HCT116 (cell line): Measurements from ENCODE around the gene NOC2L. TPM values are rescaled to one million over a fixed set of nuclear protein-coding genes. Genes with fewer than 3 reads are reported as not detected.

Experiments
- ATAC-seq: fragments of 200-7000 bp; cut with Tn5 transposase; 2 replicates; pipeline ENCODE4 v1.9.1; 2020; ENCODE audit warnings: mild to moderate bottlenecking, moderate library complexity
- BruUV-seq: library from RNA; stranded (reverse); fragments of 400-500 nt; replicated peaks from 2 replicates; lab custom pipeline; 2021; lab: Mats Ljungman, UMichigan
- CTCF ChIA-PET: fragments of 300-600 bp; sonication (Branson Sonifier 250); formaldehyde crosslinking; loops from one replicate; lab custom pipeline; 2021; ENCODE audit warnings: antibody characterized with exemption; lab: Charles Lee
- POLR2A ChIA-PET: fragments of 300-600, 350-600 bp; sonication (Branson Sonifier 250); formaldehyde crosslinking; loops from one replicate; lab custom pipeline; 2021; ENCODE audit warnings: antibody characterized with exemption; lab: Charles Lee
- RAD21 ChIA-PET, 2 experiments: fragments of 300-600 bp; sonication (Branson Sonifier 250); formaldehyde crosslinking; loops; one replicate each; lab custom pipeline; 2023; ENCODE audit warnings: low total read pairs in 2 of 2; ENCODE audit not compliant: uncharacterized antibody in 2 of 2, unreplicated experiment in 2 of 2, low non-redundant PET in 1 of 2; lab: Charles Lee
- DNase-seq: peaks from one replicate; pipeline ENCODE4 v3.0.0-alpha.2; 2010; ENCODE audit warnings: low read depth, low spot score
- H2AFZ ChIP-seq: fragments of 200-600 bp; shearing (Covaris generic), sonication (generic); 2 replicates; pipeline ENCODE4 v1.6.1; 2017; ENCODE audit warnings: low read depth, mixed run types, mixed read lengths, antibody characterized with exemption, low read length; ENCODE audit not compliant: poor library complexity, severe bottlenecking
- H3K27ac ChIP-seq: 2 replicates; pipeline ENCODE4 v1.5.1; 2012; ENCODE audit warnings: low read depth, low read length
- H3K27me3 ChIP-seq: fragments of 200-600 bp; sonication (generic); 2 replicates; pipeline ENCODE4 v1.6.1; 2016; ENCODE audit warnings: mixed run types, low read length, mixed read lengths; ENCODE audit not compliant: insufficient read depth
- H3K36me3 ChIP-seq, 2 experiments: fragments of 200-500 bp in 1 of 2; fragments of 200-600 bp in 1 of 2; sonication (Bioruptor generic) in 1 of 2; sonication (generic) in 1 of 2; 2 replicates each; pipeline versions ENCODE4 v1.5.1 to v1.6.1; 2014 to 2016; ENCODE audit warnings: low read length in 2 of 2, inconsistent platforms in 1 of 2, mixed read lengths in 1 of 2, mixed run types in 1 of 2; ENCODE audit not compliant: insufficient read depth in 2 of 2, control insufficient read depth in 1 of 2
- H3K4me1 ChIP-seq, 2 experiments: fragments of 200-600 bp in 1 of 2; sonication (generic) in 1 of 2; 2 replicates each; pipeline versions ENCODE4 v1.5.1 to v1.6.1; 2012 to 2017; ENCODE audit warnings: low read length in 2 of 2, inconsistent platforms in 1 of 2, mild to moderate bottlenecking in 1 of 2, mixed read lengths in 1 of 2, mixed run types in 1 of 2, moderate library complexity in 1 of 2; ENCODE audit not compliant: insufficient read depth in 2 of 2, control insufficient read depth in 1 of 2
- H3K4me2 ChIP-seq: fragments of 200-600 bp; sonication (generic); 2 replicates; pipeline ENCODE4 v1.6.1; 2017; ENCODE audit warnings: mixed run types, low read length, mixed read lengths
- H3K4me3 ChIP-seq, 2 experiments: fragments of 200-600 bp in 1 of 2; sonication (generic) in 1 of 2; replicated peaks in 1 of 2; 2 replicates each; pipeline ENCODE4 v1.5.1; 2011 to 2016; ENCODE audit warnings: low read length in 2 of 2, control low read depth in 1 of 2, low read depth in 1 of 2, mild to moderate bottlenecking in 1 of 2, mixed read lengths in 1 of 2, mixed run types in 1 of 2
- H3K79me2 ChIP-seq: fragments of 200-600 bp; sonication (generic); 2 replicates; pipeline ENCODE4 v1.6.1; 2017; ENCODE audit warnings: mild to moderate bottlenecking, mixed run types, low read length, moderate library complexity, mixed read lengths; ENCODE audit not compliant: insufficient read depth
- H3K9ac ChIP-seq: fragments of 200-600 bp; sonication (generic); 2 replicates; pipeline ENCODE4 v1.6.1; 2016; ENCODE audit warnings: low read length, mixed read lengths
- H3K9me2 ChIP-seq: fragments of 200-600 bp; sonication (generic), shearing (Covaris generic); 2 replicates; pipeline ENCODE4 v1.6.1; 2017; ENCODE audit warnings: mixed run types, mild to moderate bottlenecking, moderate library complexity; ENCODE audit not compliant: insufficient read depth
- H3K9me3 ChIP-seq, 2 experiments: fragments of 200-500 bp in 1 of 2; fragments of 200-600 bp in 1 of 2; sonication (Bioruptor generic) in 1 of 2; sonication (generic) in 1 of 2; 2 replicates each; pipeline ENCODE4 v1.6.1; 2014 to 2017; ENCODE audit warnings: low read length in 2 of 2, mixed read lengths in 2 of 2, inconsistent platforms in 1 of 2, low read depth in 1 of 2, mild to moderate bottlenecking in 1 of 2, mixed run types in 1 of 2, moderate library complexity in 1 of 2; ENCODE audit not compliant: control insufficient read depth in 1 of 2, insufficient read depth in 1 of 2
- H4K20me1 ChIP-seq: fragments of 200-600 bp; sonication (generic), shearing (Covaris generic); 2 replicates; pipeline ENCODE4 v1.6.1; 2017; ENCODE audit warnings: mixed run types, mild to moderate bottlenecking, moderate library complexity; ENCODE audit not compliant: insufficient read depth
- CEBPB ChIP-seq: IDR thresholded peaks from 2 replicates; pipeline ENCODE4 v1.6.1; 2012; ENCODE audit warnings: low read depth
- EZH2 ChIP-seq: fragments of 200-600 bp; sonication (generic); IDR thresholded peaks from 2 replicates; pipeline ENCODE4 v1.6.1; 2017; ENCODE audit warnings: antibody characterized with exemption, mixed run types
- FOSL1 ChIP-seq: IDR thresholded peaks from 2 replicates; pipeline ENCODE4 v1.6.1; 2012; ENCODE audit warnings: low read depth
- POLR2AphosphoS5 ChIP-seq: IDR thresholded peaks from 2 replicates; pipeline ENCODE4 v1.6.1; 2011; ENCODE audit warnings: mild to moderate bottlenecking, low read depth, low read length, moderate library complexity
- YY1 ChIP-seq: IDR thresholded peaks from 2 replicates; pipeline ENCODE4 v1.6.1; 2011; ENCODE audit warnings: low read length, low read depth, moderate library complexity, mild to moderate bottlenecking; ENCODE audit not compliant: insufficient replicate concordance; ENCODE audit errors: extremely low read depth
- intact Hi-C: fragments of 100-400 bp; cut with micrococcal nuclease; formaldehyde crosslinking; loops from 2 replicates; pipeline ENCODE4 v1.10.0; 2022
- total RNA-seq: library from RNA; stranded (reverse); gene quantifications from one replicate; pipeline ENCODE4 v1.2.1, GENCODE V29; 2021; ENCODE audit not compliant: unreplicated experiment
- TF ChIP-seq, protein P1 (sequence below), 3 experiments: fragments of 200-600 bp in 1 of 3; sonication (generic) in 1 of 3; IDR thresholded peaks in 2 of 3; conservative IDR thresholded peaks in 1 of 3; 2 replicates each; pipeline ENCODE4 v1.5.1; 2012 to 2017; ENCODE audit warnings: low read depth in 2 of 3, low read length in 2 of 3, antibody characterized with exemption in 1 of 3, borderline replicate concordance in 1 of 3, control low read depth in 1 of 3, mild to moderate bottlenecking in 1 of 3, mixed read lengths in 1 of 3, mixed run types in 1 of 3, moderate library complexity in 1 of 3; ENCODE audit not compliant: insufficient read depth in 1 of 3

Gene NOC2L
- total RNA-seq, 1 experiment from 2014 or later = 260 TPM

DNA sequence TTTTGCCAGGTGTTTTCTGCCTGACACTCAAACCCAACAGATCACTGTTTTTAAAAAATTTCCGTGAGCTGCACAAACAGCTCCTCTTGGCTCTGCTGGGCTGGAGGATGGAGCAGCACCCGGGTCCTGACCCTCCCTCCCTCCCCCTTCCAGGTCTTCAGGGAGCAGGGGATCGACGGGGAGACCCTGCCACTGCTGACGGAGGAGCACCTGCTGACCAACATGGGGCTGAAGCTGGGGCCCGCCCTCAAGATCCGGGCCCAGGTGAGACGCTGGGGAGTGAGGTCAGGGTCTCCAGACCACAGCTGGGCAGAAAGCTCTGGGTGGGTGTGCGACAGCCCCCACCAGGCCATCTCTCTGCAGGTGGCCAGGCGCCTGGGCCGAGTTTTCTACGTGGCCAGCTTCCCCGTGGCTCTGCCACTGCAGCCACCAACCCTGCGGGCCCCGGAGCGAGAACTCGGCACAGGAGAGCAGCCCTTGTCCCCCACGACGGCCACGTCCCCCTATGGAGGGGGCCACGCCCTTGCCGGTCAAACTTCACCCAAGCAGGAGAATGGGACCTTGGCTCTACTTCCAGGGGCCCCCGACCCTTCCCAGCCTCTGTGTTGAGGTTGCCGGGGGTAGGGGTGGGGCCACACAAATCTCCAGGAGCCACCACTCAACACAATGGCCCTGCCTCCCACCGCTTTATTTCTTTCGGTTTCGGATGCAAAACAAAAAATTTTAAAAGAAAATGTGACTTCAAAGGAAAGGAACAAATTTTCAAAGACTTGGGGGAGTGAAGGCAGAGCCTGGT lies 15.3 kb downstream of the NOC2L start:
- DNase-seq (no peak), ATAC-seq (no peak)
- CTCF ChIA-PET = no interaction called here
- no TSS peak for BruUV-seq
- Histone ChIP-seq H3K36me3 (peaks cover 11 to 29% of the 10 kb centered on the region in 2 experiments; a peak in 3 of 4 replicates), H3K9me3 (no peaks in the 10 kb centered on the region), H3K4me2 (peak overlapping the region; percentile 73; the same call in 1 of the 2 replicates), H3K4me1 (peaks cover 40 to 50% of the 10 kb centered on the region in 2 experiments), H3K27me3 (peaks cover 10% of the 10 kb centered on the region; the same call in 1 of the 2 replicates), H4K20me1 (no peaks in the 10 kb centered on the region), H2AFZ (no peak overlapping the region), H3K27ac (no peak overlapping the region), H3K9me2 (no peaks in the 10 kb centered on the region), H3K9ac (no peak overlapping the region), H3K79me2 (peaks cover 2% of the 10 kb centered on the region; the same call in 1 of the 2 replicates), H3K4me3 (no peak overlapping the region)
- no peak for TF ChIP-seq POLR2AphosphoS5
- POLR2A ChIA-PET = no interaction called here
- RAD21 ChIA-PET = no interaction called here
- intact Hi-C loops = no loop called here

DNA sequence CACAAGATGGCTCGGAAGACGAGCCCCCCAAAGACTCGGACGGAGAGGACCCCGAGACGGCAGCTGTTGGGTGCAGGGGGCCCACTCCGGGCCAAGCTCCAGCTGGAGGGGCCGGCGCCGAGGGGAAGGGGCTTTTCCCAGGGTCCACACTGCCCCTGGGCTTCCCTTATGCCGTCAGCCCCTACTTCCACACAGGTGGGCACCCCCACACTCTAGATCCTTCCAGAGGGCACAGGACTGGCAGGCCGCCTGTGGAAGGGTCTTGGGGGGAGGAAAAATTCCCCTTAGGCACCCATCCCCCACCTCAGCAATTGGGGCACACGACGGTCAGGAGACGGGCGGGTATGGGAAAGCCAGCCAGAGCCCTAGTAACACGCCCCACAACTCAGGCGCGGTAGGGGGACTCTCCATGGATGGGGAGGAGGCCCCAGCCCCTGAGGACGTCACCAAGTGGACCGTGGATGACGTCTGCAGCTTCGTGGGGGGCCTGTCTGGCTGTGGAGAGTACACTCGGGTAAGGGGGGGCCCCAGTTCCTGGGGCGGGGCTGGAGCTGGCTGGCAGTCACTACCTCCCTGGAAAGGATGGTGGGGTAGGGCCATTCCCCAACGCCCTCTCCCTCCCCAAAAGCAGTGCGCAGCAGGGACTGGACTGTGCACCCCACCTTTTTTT lies 16.1 kb downstream of the NOC2L start:
- H3K4me2 ChIP-seq = peak overlapping the region; percentile 73
- intact Hi-C loops = no loop called here
- RAD21 ChIA-PET = interaction anchor here in 1 of 2 experiments (0.7 kb wide), 1 partner anchor 24 kb away, joined by 6 read pairs; no protein-coding TSS in a partner anchor

More for the DNA sequence above, 16.1 kb downstream of the NOC2L start:
- peaks cover 9 to 25% of the 10 kb centered on the region in 2 experiments; a peak in 3 of 4 replicates for H3K36me3 ChIP-seq
- TF ChIP-seq POLR2AphosphoS5 (peak; percentile 36; the same call in 1 of the 2 replicates), YY1 (no peak), EZH2 (no peak), CEBPB (no peak), FOSL1 (no peak)
- TF ChIP-seq, protein P1, sequence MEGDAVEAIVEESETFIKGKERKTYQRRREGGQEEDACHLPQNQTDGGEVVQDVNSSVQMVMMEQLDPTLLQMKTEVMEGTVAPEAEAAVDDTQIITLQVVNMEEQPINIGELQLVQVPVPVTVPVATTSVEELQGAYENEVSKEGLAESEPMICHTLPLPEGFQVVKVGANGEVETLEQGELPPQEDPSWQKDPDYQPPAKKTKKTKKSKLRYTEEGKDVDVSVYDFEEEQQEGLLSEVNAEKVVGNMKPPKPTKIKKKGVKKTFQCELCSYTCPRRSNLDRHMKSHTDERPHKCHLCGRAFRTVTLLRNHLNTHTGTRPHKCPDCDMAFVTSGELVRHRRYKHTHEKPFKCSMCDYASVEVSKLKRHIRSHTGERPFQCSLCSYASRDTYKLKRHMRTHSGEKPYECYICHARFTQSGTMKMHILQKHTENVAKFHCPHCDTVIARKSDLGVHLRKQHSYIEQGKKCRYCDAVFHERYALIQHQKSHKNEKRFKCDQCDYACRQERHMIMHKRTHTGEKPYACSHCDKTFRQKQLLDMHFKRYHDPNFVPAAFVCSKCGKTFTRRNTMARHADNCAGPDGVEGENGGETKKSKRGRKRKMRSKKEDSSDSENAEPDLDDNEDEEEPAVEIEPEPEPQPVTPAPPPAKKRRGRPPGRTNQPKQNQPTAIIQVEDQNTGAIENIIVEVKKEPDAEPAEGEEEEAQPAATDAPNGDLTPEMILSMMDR (IDR thresholded peaks at IDR 0.05 in 2 of 3, conservative IDR thresholded peaks at IDR 0.05 in 1 of 3; ENCODE audit: borderline replicate concordance in 1 of 3, insufficient read depth in 1 of 3, low read depth in 2 of 3, low read length in 2 of 3) = no peak
- peak overlapping the region; percentile 44; the same call in 1 of the 2 replicates for H3K9ac ChIP-seq
- no peaks in the 10 kb centered on the region for H3K9me3 ChIP-seq
- peak overlapping the region; percentile 58; the same call in 1 of the 2 replicates for H3K27ac ChIP-seq
- H3K27me3 ChIP-seq = peaks cover 10% of the 10 kb centered on the region; the same call in 1 of the 2 replicates
- no peak overlapping the region for H2AFZ ChIP-seq
- DNase-seq (no peak), ATAC-seq (peak; percentile 3; the same call in 1 of the 2 replicates)
- H3K4me1 ChIP-seq = peaks cover 46 to 58% of the 10 kb centered on the region in 2 experiments
- H3K4me3 ChIP-seq = peak overlapping the region in 1 of 2 experiments; percentile 50; a peak in 3 of 4 replicates
- ChIA-PET CTCF (no interaction called here), POLR2A (no interaction called here)
- no peaks in the 10 kb centered on the region for H4K20me1 ChIP-seq
- BruUV-seq = no TSS peak
- H3K79me2 ChIP-seq = no peaks in the 10 kb centered on the region
- H3K9me2 ChIP-seq = no peaks in the 10 kb centered on the region
